DND-41 (cell line): ENCODE measurements around the gene CD300C.

ENCODE experiments used
- ATAC-seq: fragments of 200-7000 bp; cut with Tn5 transposase; 3 replicates; pipeline ENCODE4 v1.9.1; 2021; ENCODE audit warnings: low read depth; ENCODE audit not compliant: insufficient read depth
- DNase-seq: peaks from one replicate; pipeline ENCODE4 v3.0.0-alpha.2; 2020
- H2AFZ ChIP-seq: 2 replicates; pipeline ENCODE4 v1.6.0; 2012; ENCODE audit warnings: low read depth, low read length
- H3K27ac ChIP-seq: 2 replicates; pipeline ENCODE4 v1.5.1; 2012; ENCODE audit warnings: low read length, inconsistent platforms
- H3K27me3 ChIP-seq: fragments of 200-600 bp; sonication (generic); 2 replicates; pipeline ENCODE4 v1.6.0; 2012; ENCODE audit warnings: low read length, mild to moderate bottlenecking, inconsistent platforms; ENCODE audit not compliant: insufficient read depth, poor library complexity
- H3K36me3 ChIP-seq: 2 replicates; pipeline ENCODE4 v1.5.1; 2012; ENCODE audit warnings: low read length, inconsistent platforms; ENCODE audit not compliant: insufficient read depth
- H3K4me1 ChIP-seq: 2 replicates; pipeline ENCODE4 v1.5.1; 2012; ENCODE audit warnings: mild to moderate bottlenecking, low read length; ENCODE audit not compliant: insufficient read depth
- H3K4me2 ChIP-seq: 2 replicates; pipeline ENCODE4 v1.6.0; 2012; ENCODE audit warnings: mild to moderate bottlenecking, moderate library complexity, low read length, inconsistent platforms; ENCODE audit not compliant: insufficient read depth
- H3K4me3 ChIP-seq, 2 experiments: fragments of 200-600 bp in 1 of 2; shearing (Covaris generic) in 1 of 2; 2 replicates each; pipeline ENCODE4 v1.5.1; 2012 to 2016; ENCODE audit warnings: inconsistent platforms in 2 of 2, low read length in 2 of 2, mild to moderate bottlenecking in 2 of 2, low read depth in 1 of 2, moderate library complexity in 1 of 2
- H3K79me2 ChIP-seq: 2 replicates; pipeline ENCODE4 v1.6.0; 2012; ENCODE audit warnings: low read length, inconsistent platforms; ENCODE audit not compliant: insufficient read depth
- H3K9ac ChIP-seq: 2 replicates; pipeline ENCODE4 v1.6.0; 2012; ENCODE audit warnings: low read depth, mild to moderate bottlenecking, inconsistent platforms, low read length, moderate library complexity
- H3K9me3 ChIP-seq: 2 replicates; pipeline ENCODE4 v1.5.1; 2012; ENCODE audit warnings: low read length, moderate library complexity, mild to moderate bottlenecking, inconsistent platforms; ENCODE audit not compliant: insufficient read depth, severe bottlenecking
- H4K20me1 ChIP-seq: 2 replicates; pipeline ENCODE4 v1.6.0; 2012; ENCODE audit warnings: low read length; ENCODE audit not compliant: insufficient read depth
- EZH2 ChIP-seq: IDR thresholded peaks from 3 replicates; pipeline ENCODE4 v1.6.1; 2012; ENCODE audit warnings: borderline replicate concordance, low read depth, mild to moderate bottlenecking, moderate library complexity, low read length, inconsistent platforms; ENCODE audit not compliant: severe bottlenecking
- TF ChIP-seq, protein P1 (sequence below): IDR thresholded peaks from 2 replicates; pipeline ENCODE4 v1.5.1; 2012; ENCODE audit warnings: borderline replicate concordance, low read length, moderate library complexity, mild to moderate bottlenecking; ENCODE audit not compliant: poor library complexity, severe bottlenecking; ENCODE audit errors: extremely low read depth

CD300C gene

DNA sequence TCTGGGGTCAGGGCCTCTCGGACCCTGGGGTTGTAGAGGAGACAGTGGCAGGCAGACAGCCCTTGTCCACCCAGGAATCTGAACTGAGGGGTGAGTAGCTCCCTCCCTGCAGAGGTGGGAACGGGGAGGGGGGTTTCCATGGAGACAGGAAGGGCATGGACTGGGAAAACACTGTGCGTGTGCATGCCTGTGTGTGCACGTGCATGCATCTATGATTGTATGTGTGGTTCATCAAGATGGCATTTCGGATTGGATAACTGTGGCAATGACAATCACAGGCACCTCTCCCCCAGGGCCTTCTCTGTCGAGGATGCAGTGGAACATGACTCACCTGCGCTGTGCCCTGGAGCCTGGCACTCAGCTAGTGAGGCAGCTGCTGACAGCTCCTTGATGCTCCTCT is 6.1 kb upstream of the CD300C start:
- H3K27me3 ChIP-seq = peaks cover 2% of the 10 kb centered on the region
- H2AFZ ChIP-seq = no peak overlapping the region
- no peaks in the 10 kb centered on the region for H3K9me3 ChIP-seq
- H3K79me2 ChIP-seq = no peaks in the 10 kb centered on the region
- H3K4me2 ChIP-seq = no peak overlapping the region
- H3K4me1 ChIP-seq = 0 out of 2 replicates have a peak, but pooled peaks cover 3% of the 10 kb centered on the region
- H3K4me3 ChIP-seq = no peak overlapping the region
- no peak overlapping the region for H3K27ac ChIP-seq
- DNase-seq (no peak), ATAC-seq (no peak)
- no peaks in the 10 kb centered on the region for H3K36me3 ChIP-seq
- H3K9ac ChIP-seq = no peak overlapping the region
- no peak for TF ChIP-seq EZH2
- TF ChIP-seq, protein P1, sequence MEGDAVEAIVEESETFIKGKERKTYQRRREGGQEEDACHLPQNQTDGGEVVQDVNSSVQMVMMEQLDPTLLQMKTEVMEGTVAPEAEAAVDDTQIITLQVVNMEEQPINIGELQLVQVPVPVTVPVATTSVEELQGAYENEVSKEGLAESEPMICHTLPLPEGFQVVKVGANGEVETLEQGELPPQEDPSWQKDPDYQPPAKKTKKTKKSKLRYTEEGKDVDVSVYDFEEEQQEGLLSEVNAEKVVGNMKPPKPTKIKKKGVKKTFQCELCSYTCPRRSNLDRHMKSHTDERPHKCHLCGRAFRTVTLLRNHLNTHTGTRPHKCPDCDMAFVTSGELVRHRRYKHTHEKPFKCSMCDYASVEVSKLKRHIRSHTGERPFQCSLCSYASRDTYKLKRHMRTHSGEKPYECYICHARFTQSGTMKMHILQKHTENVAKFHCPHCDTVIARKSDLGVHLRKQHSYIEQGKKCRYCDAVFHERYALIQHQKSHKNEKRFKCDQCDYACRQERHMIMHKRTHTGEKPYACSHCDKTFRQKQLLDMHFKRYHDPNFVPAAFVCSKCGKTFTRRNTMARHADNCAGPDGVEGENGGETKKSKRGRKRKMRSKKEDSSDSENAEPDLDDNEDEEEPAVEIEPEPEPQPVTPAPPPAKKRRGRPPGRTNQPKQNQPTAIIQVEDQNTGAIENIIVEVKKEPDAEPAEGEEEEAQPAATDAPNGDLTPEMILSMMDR = no peak
- H4K20me1 ChIP-seq = no peaks in the 10 kb centered on the region; the same call in 1 of the 2 replicates

DNA sequence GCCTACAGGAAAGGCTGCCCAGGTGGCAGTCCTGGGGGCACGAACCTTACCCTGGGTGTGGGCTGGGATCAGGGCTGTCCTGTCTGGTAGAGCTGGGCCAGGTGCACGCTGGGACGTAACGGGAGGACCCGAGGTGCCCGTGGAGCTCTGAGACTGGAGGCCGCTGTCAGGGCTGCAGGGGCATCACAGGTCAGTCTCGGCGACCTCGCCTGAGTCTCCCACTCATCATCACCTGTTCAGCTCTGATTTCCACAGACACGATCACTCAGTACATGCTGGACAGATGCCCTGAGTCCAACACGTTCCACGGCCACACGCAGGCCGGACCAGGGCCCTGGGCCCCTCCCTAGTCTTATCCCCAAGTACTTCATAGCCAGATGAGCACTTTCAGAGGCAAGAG is 4.7 kb upstream of the CD300C start:
- no peak overlapping the region for H2AFZ ChIP-seq
- no peaks in the 10 kb centered on the region; the same call in 1 of the 2 replicates for H4K20me1 ChIP-seq
- H3K4me2 ChIP-seq = no peak overlapping the region
- H3K27me3 ChIP-seq = peaks cover 2% of the 10 kb centered on the region
- H3K9me3 ChIP-seq = no peaks in the 10 kb centered on the region
- no peak overlapping the region for H3K27ac ChIP-seq
- DNase-seq (no peak), ATAC-seq (no peak)
- H3K4me3 ChIP-seq = no peak overlapping the region
- H3K79me2 ChIP-seq = no peaks in the 10 kb centered on the region
- H3K9ac ChIP-seq = no peak overlapping the region
- no peaks in the 10 kb centered on the region for H3K36me3 ChIP-seq
- H3K4me1 ChIP-seq = 0 out of 2 replicates have a peak, but pooled peaks cover 3% of the 10 kb centered on the region
- TF ChIP-seq EZH2 = no peak
- TF ChIP-seq, protein P1 = no peak

DNA sequence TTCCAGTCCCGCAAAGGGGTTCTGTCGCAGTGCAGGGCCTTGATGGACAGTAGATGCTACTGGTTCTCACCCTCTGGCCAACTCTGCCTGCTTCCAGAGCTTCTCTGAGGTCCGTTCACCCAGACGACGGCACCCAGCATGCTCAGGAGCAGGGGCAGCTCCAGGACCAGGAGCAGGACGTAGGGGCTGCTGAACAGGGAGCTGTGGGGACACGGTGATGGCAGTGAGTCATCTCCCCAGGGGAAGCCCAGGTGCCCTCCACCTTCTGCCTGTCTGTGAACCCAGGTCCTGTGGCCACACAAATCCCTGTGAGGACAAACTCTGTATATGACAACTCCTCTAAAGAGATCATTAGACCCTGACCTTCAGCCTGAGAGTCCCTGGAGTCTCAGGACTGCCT is 3.4 kb upstream of the CD300C start:
- no peak for DNase-seq
- 0 out of 2 replicates have a peak, but pooled peaks cover 3% of the 10 kb centered on the region for H3K4me1 ChIP-seq
- H4K20me1 ChIP-seq = no peaks in the 10 kb centered on the region; the same call in 1 of the 2 replicates

More for the DNA sequence above, 3.4 kb upstream of the CD300C start:
- H2AFZ ChIP-seq = no peak overlapping the region
- H3K4me3 ChIP-seq = no peak overlapping the region
- no peaks in the 10 kb centered on the region for H3K36me3 ChIP-seq
- H3K4me2 ChIP-seq = no peak overlapping the region
- no peaks in the 10 kb centered on the region for H3K79me2 ChIP-seq
- no peaks in the 10 kb centered on the region for H3K9me3 ChIP-seq
- peaks cover 2% of the 10 kb centered on the region for H3K27me3 ChIP-seq
- H3K9ac ChIP-seq = no peak overlapping the region
- no peak for TF ChIP-seq EZH2
- TF ChIP-seq, protein P1 = no peak
- no peak overlapping the region for H3K27ac ChIP-seq
- no peak for ATAC-seq
